HG03469 (cell line): Measurements from ENCODE around the gene CDHR5.

Experiments used
- ATAC-seq: cut with Tn5 transposase; IDR thresholded peaks from one replicate; pipeline ENCODE4 v1.9.1; 2021; ENCODE audit warnings: mild to moderate bottlenecking, moderate library complexity, moderate number of reproducible peaks; ENCODE audit not compliant: unreplicated experiment

Gene CDHR5

GRCh38 chr11:646214-646613, 21.5 kb upstream of the CDHR5 start:
- no peak for ATAC-seq

- ATAC-seq, result no peak
Measured at GRCh38 chr11:645536-645935, 20.8 kb upstream of the CDHR5 start.

- ATAC-seq, result no peak
Measured at GRCh38 chr11:643849-644738, 19.3 kb upstream of the CDHR5 start.

- ATAC-seq, result no peak
Measured at GRCh38 chr11:643366-643765, 18.6 kb upstream of the CDHR5 start.

GRCh38 chr11:641806-642370, 17.1 kb upstream of the CDHR5 start:
- ATAC-seq, result no peak

- ATAC-seq, result no peak
Measured at GRCh38 chr11:640021-640706, 15.4 kb upstream of the CDHR5 start.

- no peak for ATAC-seq
Measured at GRCh38 chr11:639332-639955, 14.7 kb upstream of the CDHR5 start.

GRCh38 chr11:638631-639331, 14.0 kb upstream of the CDHR5 start:
- no peak for ATAC-seq

GRCh38 chr11:637593-638521, 13.1 kb upstream of the CDHR5 start:
- ATAC-seq, result no peak

GRCh38 chr11:637333-637592, 12.5 kb upstream of the CDHR5 start:
- ATAC-seq, result no peak

- no peak for ATAC-seq
Measured at GRCh38 chr11:636511-637332, 12.0 kb upstream of the CDHR5 start, which contains the start of gene DRD4. Gene DRD4, plus strand, starts transcription at chr11:637269. Its CDS starts 36 bp downstream, at chr11:637305.

- ATAC-seq, result no peak
Measured at GRCh38 chr11:635945-636510, 11.3 kb upstream of the CDHR5 start.

GRCh38 chr11:630871-631270, 6.1 kb upstream of the CDHR5 start:
- no peak for ATAC-seq

GRCh38 chr11:629237-629583, 4.5 kb upstream of the CDHR5 start:
- ATAC-seq, result no peak

- no peak for ATAC-seq
Measured at GRCh38 chr11:628056-628455, 3.3 kb upstream of the CDHR5 start.

- ATAC-seq, result no peak
Measured at GRCh38 chr11:627308-627576, 2.5 kb upstream of the CDHR5 start.

GRCh38 chr11:626475-627307, 1.9 kb upstream of the CDHR5 start, which contains the start of gene SCT:
Gene SCT, minus strand, starts transcription at chr11:627181. Its CDS starts 38 bp downstream, at chr11:627143.
- ATAC-seq, result no peak

GRCh38 chr11:625636-626268, 997 bp upstream of the CDHR5 start:
- no peak for ATAC-seq
